HEK293 (cell line): ENCODE data around the gene ARL3.

Experiments
- CTCF ChIA-PET: fragments of 350-600 bp; formaldehyde crosslinking; extraction: SDS; loops from one replicate; lab custom pipeline; 2021; ENCODE audit warnings: antibody characterized with exemption; lab: Yijun Ruan, JAX
- POLR2A ChIA-PET: fragments of 300-600 bp; formaldehyde crosslinking; extraction: SDS; loops from one replicate; lab custom pipeline; 2020; ENCODE audit warnings: antibody characterized with exemption, inconsistent platforms; lab: Yijun Ruan, JAX
- H3K27ac ChIP-seq: fragments of 200-500 bp; sonication (Bioruptor generic); 2 replicates; pipeline ENCODE4 v1.5.1; 2014; ENCODE audit warnings: low read depth, low read length, control low read depth, inconsistent platforms; ENCODE audit errors: extremely low read depth
- H3K36me3 ChIP-seq, 2 experiments: fragments of 200-500 bp in 1 of 2; sonication (Bioruptor generic) in 1 of 2; 1 replicate in 1 of 2; 2 replicates in 1 of 2; pipeline ENCODE4 v1.5.1; 2014 to 2017; ENCODE audit warnings: inconsistent platforms in 2 of 2, low read length in 2 of 2; ENCODE audit not compliant: control insufficient read depth in 2 of 2, insufficient read depth in 1 of 2
- H3K4me1 ChIP-seq: fragments of 200-500 bp; sonication (Bioruptor generic); 2 replicates; pipeline ENCODE4 v1.5.1; 2014; ENCODE audit warnings: mild to moderate bottlenecking, low read length, inconsistent platforms; ENCODE audit not compliant: control insufficient read depth, insufficient read depth
- H3K4me3 ChIP-seq: 2 replicates; pipeline ENCODE4 v1.5.1; 2011; ENCODE audit warnings: low read depth, mild to moderate bottlenecking, control low read depth, low read length, moderate library complexity
- H3K9me3 ChIP-seq: fragments of 200-500 bp; sonication (Bioruptor generic); 2 replicates; pipeline ENCODE4 v1.5.1; 2014; ENCODE audit warnings: low read depth, low read length, inconsistent platforms; ENCODE audit not compliant: control insufficient read depth, insufficient read depth
- ATF2 ChIP-seq: fragments of 450-650 bp; formaldehyde crosslinking; IDR thresholded peaks from 2 replicates; pipeline ENCODE4 v1.5.1; 2016; ENCODE audit warnings: missing biosample characterization, missing genetic modification characterization, low read depth
- CTCF ChIP-seq: fragments of 450-650 bp; formaldehyde crosslinking; IDR thresholded peaks from 2 replicates; pipeline ENCODE4 v1.5.1; 2016; ENCODE audit warnings: missing biosample characterization, missing genetic modification characterization
- EGR2 ChIP-seq: fragments of 450-650 bp; formaldehyde crosslinking; IDR thresholded peaks from 2 replicates; pipeline ENCODE4 v1.5.1; 2016; ENCODE audit warnings: low read depth, missing biosample characterization, missing genetic modification characterization
- GLIS2 ChIP-seq: fragments of 450-650 bp; formaldehyde crosslinking; IDR thresholded peaks from 2 replicates; pipeline ENCODE4 v1.5.1; 2016; ENCODE audit warnings: missing biosample characterization, missing genetic modification characterization
- KLF1 ChIP-seq: fragments of 450-650 bp; formaldehyde crosslinking; IDR thresholded peaks from 2 replicates; pipeline ENCODE4 v1.5.1; 2016; ENCODE audit warnings: missing biosample characterization, missing genetic modification characterization
- KLF17 ChIP-seq: fragments of 450-650 bp; formaldehyde crosslinking; IDR thresholded peaks from 2 replicates; pipeline ENCODE4 v1.5.1; 2016; ENCODE audit warnings: missing biosample characterization, missing genetic modification characterization
- MYNN ChIP-seq: fragments of 450-650 bp; formaldehyde crosslinking; IDR thresholded peaks from 2 replicates; pipeline ENCODE4 v1.5.1; 2016; ENCODE audit warnings: missing biosample characterization, missing genetic modification characterization, borderline replicate concordance
- TSHZ1 ChIP-seq: fragments of 450-650 bp; formaldehyde crosslinking; IDR thresholded peaks from 2 replicates; pipeline ENCODE4 v1.5.1; 2016; ENCODE audit warnings: missing biosample characterization, missing genetic modification characterization, borderline replicate concordance
- ZBTB8A ChIP-seq: fragments of 450-650 bp; formaldehyde crosslinking; IDR thresholded peaks from 2 replicates; pipeline ENCODE4 v1.5.1; 2016; ENCODE audit warnings: missing biosample characterization, missing genetic modification characterization
- ZIC2 ChIP-seq: fragments of 450-650 bp; formaldehyde crosslinking; IDR thresholded peaks from 2 replicates; pipeline ENCODE4 v1.5.1; 2016; ENCODE audit warnings: missing biosample characterization, missing genetic modification characterization
- ZNF19 ChIP-seq: fragments of 450-650 bp; formaldehyde crosslinking; IDR thresholded peaks from 2 replicates; pipeline ENCODE4; 2016; ENCODE audit warnings: missing biosample characterization, missing genetic modification characterization, low read depth
- ZNF274 ChIP-seq, 2 experiments: fragments of 200-500 bp in 1 of 2; fragments of 450-650 bp in 1 of 2; sonication (Bioruptor generic) in 1 of 2; formaldehyde crosslinking in 1 of 2; IDR thresholded peaks; 2 replicates each; pipeline versions ENCODE4 v1.5.1 to v1.6.1; 2014 to 2016; ENCODE audit warnings: borderline replicate concordance in 1 of 2, inconsistent platforms in 1 of 2, low read length in 1 of 2, missing biosample characterization in 1 of 2, missing genetic modification characterization in 1 of 2
- ZNF37A ChIP-seq: fragments of 450-650 bp; IDR thresholded peaks from 2 replicates; pipeline ENCODE4 v1.5.1; 2018; ENCODE audit warnings: missing biosample characterization, missing genetic modification characterization
- ZNF391 ChIP-seq: fragments of 450-650 bp; formaldehyde crosslinking; IDR thresholded peaks from 2 replicates; pipeline ENCODE4 v1.5.1; 2016; ENCODE audit warnings: low read depth, missing biosample characterization, missing genetic modification characterization, borderline replicate concordance
- ZNF416 ChIP-seq: fragments of 450-650 bp; formaldehyde crosslinking; IDR thresholded peaks from 2 replicates; pipeline ENCODE4 v1.5.1; 2016; ENCODE audit warnings: missing biosample characterization, missing genetic modification characterization
- ZNF501 ChIP-seq: fragments of 450-650 bp; formaldehyde crosslinking; IDR thresholded peaks from 2 replicates; pipeline ENCODE4 v1.5.1; 2016; ENCODE audit warnings: missing biosample characterization, missing genetic modification characterization
- ZNF521 ChIP-seq: fragments of 450-650 bp; formaldehyde crosslinking; IDR thresholded peaks from 2 replicates; pipeline ENCODE4 v1.5.1; 2017; ENCODE audit warnings: missing biosample characterization, mild to moderate bottlenecking, missing genetic modification characterization
- ZNF571 ChIP-seq: fragments of 450-650 bp; formaldehyde crosslinking; IDR thresholded peaks from 2 replicates; pipeline ENCODE4 v1.5.0; 2017; ENCODE audit warnings: missing biosample characterization, missing genetic modification characterization
- ZNF600 ChIP-seq: fragments of 450-650 bp; formaldehyde crosslinking; IDR thresholded peaks from 2 replicates; pipeline ENCODE4 v1.5.1; 2016; ENCODE audit warnings: missing biosample characterization, missing genetic modification characterization
- ZNF621 ChIP-seq: fragments of 450-650 bp; formaldehyde crosslinking; IDR thresholded peaks from 2 replicates; pipeline ENCODE4 v1.5.1; 2017; ENCODE audit warnings: missing biosample characterization, missing genetic modification characterization
- ZNF645 ChIP-seq: fragments of 450-650 bp; formaldehyde crosslinking; IDR thresholded peaks from 2 replicates; pipeline ENCODE4; 2016; ENCODE audit warnings: missing biosample characterization, missing genetic modification characterization
- ZNF692 ChIP-seq: fragments of 450-650 bp; formaldehyde crosslinking; IDR thresholded peaks from 2 replicates; pipeline ENCODE4 v1.5.1; 2016; ENCODE audit warnings: missing biosample characterization, missing genetic modification characterization
- ZNF768 ChIP-seq: fragments of 450-650 bp; formaldehyde crosslinking; IDR thresholded peaks from 2 replicates; pipeline ENCODE4 v1.5.1; 2018; ENCODE audit warnings: missing biosample characterization, mild to moderate bottlenecking, missing genetic modification characterization
- ZNF791 ChIP-seq: fragments of 450-650 bp; formaldehyde crosslinking; IDR thresholded peaks from 2 replicates; pipeline ENCODE4 v1.5.1; 2016; ENCODE audit warnings: missing biosample characterization, missing genetic modification characterization
- ZSCAN23 ChIP-seq: fragments of 450-650 bp; formaldehyde crosslinking; IDR thresholded peaks from 2 replicates; pipeline ENCODE4 v1.5.1; 2016; ENCODE audit warnings: missing biosample characterization, missing genetic modification characterization
- ZSCAN30 ChIP-seq: fragments of 450-650 bp; IDR thresholded peaks from 2 replicates; pipeline ENCODE4 v1.5.1; 2018; ENCODE audit warnings: missing biosample characterization, mild to moderate bottlenecking, missing genetic modification characterization, moderate library complexity

Gene ARL3

GRCh38 chr10:102714621-102715455, 641 bp upstream of the ARL3 start, which contains the start of gene SFXN2:
Gene SFXN2, plus strand, starts transcription at chr10:102714636. Its CDS starts 12,001 bp downstream, at chr10:102726637.
- Histone ChIP-seq H3K9me3 (no peaks in the 10 kb centered on the region), H3K27ac (peak within 1 kb of the TSS; percentile 83), H3K4me1 (peaks cover 24% of the 10 kb centered on the region), H3K36me3 (peaks cover 0 to 3% of the 10 kb centered on the region in 2 experiments; a peak in 2 of 3 replicates), H3K4me3 (peak within 1 kb of the TSS; percentile 65)
- CTCF ChIA-PET = interaction anchor here (0.6 to 6.7 kb wide), 6 partner anchors 10 to 162 kb away, joined by 3 to 57 read pairs (median 4); no protein-coding TSS in a partner anchor
- POLR2A ChIA-PET = interaction anchor here (0.6 to 2.9 kb wide), 15 partner anchors 13 to 478 kb away, joined by 3 to 24 read pairs (median 5); partner anchors contain the start of genes ACTR1A, CNNM2, CYP17A1 and TRIM8
- TF ChIP-seq GLIS2 (peak; percentile 96), ZNF37A (tag by site-specific recombination) (no peak), ZNF521 (tag by site-specific recombination) (no peak), ZNF19 (tag by site-specific recombination) (no peak), ZNF571 (no peak), ZIC2 (tag by site-specific recombination) (no peak), ZNF391 (peak; percentile 58; the same call in 1 of the 2 replicates), EGR2 (tag by site-specific recombination) (0 out of 2 replicates have a peak, but pooled peaks have one; percentile 2), ZNF692 (tag by site-specific recombination) (peak; percentile 97), ZNF645 (no peak), MYNN (tag by site-specific recombination) (no peak; the same call in 1 of the 2 replicates), KLF1 (tag by site-specific recombination) (no peak), ZNF768 (tag by site-specific recombination) (no peak), ZSCAN30 (tag by site-specific recombination) (peak; percentile 93), ZBTB8A (tag by site-specific recombination) (peak; percentile 95), ZNF416 (tag by site-specific recombination) (no peak), ZSCAN23 (tag by site-specific recombination) (peak; percentile 24; the same call in 1 of the 2 replicates), TSHZ1 (tag by site-specific recombination) (no peak), ZNF791 (no peak), KLF17 (tag by site-specific recombination) (no peak; the same call in 1 of the 2 replicates), ZNF274 (IDR thresholded peaks at IDR 0.05; ENCODE audit: low read length) (no peak), ZNF274 (tag by site-specific recombination; IDR thresholded peaks at IDR 0.05; ENCODE audit: borderline replicate concordance) (no peak), ZNF501 (tag by site-specific recombination) (peak; percentile 90), ATF2 (tag by site-specific recombination) (no peak), ZNF621 (tag by site-specific recombination) (no peak), CTCF (tag by site-specific recombination) (peak; percentile 95), ZNF600 (tag by site-specific recombination) (peak; percentile 86)
